Loucy (cell line): ENCODE data around the gene SLC10A7.

ENCODE experiments used
- H2AFZ ChIP-seq: fragments of 200-600 bp; sonication (generic); 2 replicates; pipeline ENCODE4 v1.6.0; 2016; ENCODE audit warnings: antibody characterized with exemption, mild to moderate bottlenecking, low read length, moderate library complexity
- H3F3A ChIP-seq: fragments of 200-600 bp; 2 replicates; pipeline ENCODE4 v1.6.0; 2016; ENCODE audit warnings: antibody characterized with exemption, low read depth, mild to moderate bottlenecking
- H3K27me3 ChIP-seq: fragments of 200-600 bp; sonication (generic); 2 replicates; pipeline ENCODE4 v1.6.1; 2014; ENCODE audit warnings: low read length, mild to moderate bottlenecking; ENCODE audit not compliant: insufficient read depth, poor library complexity, severe bottlenecking
- H3K36me3 ChIP-seq: fragments of 200-600 bp; sonication (generic); 2 replicates; pipeline ENCODE4 v1.6.1; 2016; ENCODE audit warnings: low read length; ENCODE audit not compliant: insufficient read depth
- H3K4me1 ChIP-seq: fragments of 200-600 bp; sonication (generic); 2 replicates; pipeline ENCODE4 v1.5.1; 2014; ENCODE audit warnings: low read length, mild to moderate bottlenecking; ENCODE audit not compliant: insufficient read depth, poor library complexity, severe bottlenecking
- H3K4me2 ChIP-seq: fragments of 200-600 bp; sonication (generic); 2 replicates; pipeline ENCODE4 v1.6.0; 2014; ENCODE audit warnings: antibody characterized with exemption, low read length, low read depth, mild to moderate bottlenecking; ENCODE audit not compliant: poor library complexity, severe bottlenecking
- H3K4me3 ChIP-seq: fragments of 200-600 bp; sonication (generic); 2 replicates; pipeline ENCODE4 v1.5.1; 2014; ENCODE audit warnings: low read length, mild to moderate bottlenecking, mixed read lengths; ENCODE audit not compliant: poor library complexity, severe bottlenecking
- H3K79me2 ChIP-seq: fragments of 200-600 bp; sonication (generic); 2 replicates; pipeline ENCODE4 v1.6.1; 2014; ENCODE audit warnings: low read length; ENCODE audit not compliant: insufficient read depth
- H3K9ac ChIP-seq: fragments of 200-600 bp; sonication (generic); 2 replicates; pipeline ENCODE4 v1.6.0; 2014; ENCODE audit warnings: mild to moderate bottlenecking, low read depth, low read length, moderate library complexity; ENCODE audit not compliant: poor library complexity, severe bottlenecking
- H3K9me2 ChIP-seq: fragments of 200-600 bp; sonication (generic); replicated peaks from 2 replicates; pipeline ENCODE4 v1.6.1; 2016; ENCODE audit warnings: low read depth, low read length, mixed read lengths
- H3K9me3 ChIP-seq: fragments of 200-600 bp; sonication (generic); 2 replicates; pipeline ENCODE4 v1.6.1; 2014; ENCODE audit warnings: mild to moderate bottlenecking, antibody characterized with exemption, low read length, low read depth; ENCODE audit not compliant: insufficient read depth
- H4K20me1 ChIP-seq: fragments of 200-600 bp; sonication (generic); 2 replicates; pipeline ENCODE4 v1.6.0; 2014; ENCODE audit warnings: antibody characterized with exemption, low read length, mild to moderate bottlenecking; ENCODE audit not compliant: insufficient read depth, poor library complexity, severe bottlenecking
- EZH2phosphoT487 ChIP-seq: fragments of 200-600 bp; IDR thresholded peaks from 2 replicates; pipeline ENCODE4 v1.6.1; 2018; ENCODE audit warnings: antibody characterized with exemption, mild to moderate bottlenecking, moderate library complexity, borderline replicate concordance
- TF ChIP-seq, protein P1 (sequence below): fragments of 200-600 bp; sonication (generic); conservative IDR thresholded peaks from 2 replicates; pipeline ENCODE4 v1.5.1; 2014; ENCODE audit warnings: mild to moderate bottlenecking, antibody characterized with exemption, low read length

Gene SLC10A7

DNA sequence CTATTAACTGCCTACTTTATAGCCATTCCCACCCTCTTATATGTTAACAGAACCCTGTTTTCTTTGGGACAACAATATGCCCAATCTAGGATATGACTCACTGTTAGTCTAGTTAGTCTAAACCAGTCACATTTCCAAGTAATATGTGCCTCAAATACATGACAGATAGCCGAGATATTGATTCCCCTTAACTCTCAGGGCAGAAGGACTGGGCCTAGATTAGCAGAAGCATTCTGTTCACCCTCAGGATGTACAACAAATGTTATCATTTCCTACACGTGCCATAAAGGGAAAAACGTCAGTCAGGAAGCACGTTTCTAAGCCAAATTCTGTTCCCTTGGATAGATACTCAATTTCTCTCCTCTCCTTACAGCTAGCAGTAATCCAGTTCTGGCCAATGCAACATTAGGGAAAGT is 114.1 kb downstream of the SLC10A7 start:
- H3F3A ChIP-seq: no peaks in the 10 kb centered on the region
- H3K27me3 ChIP-seq: no peaks in the 10 kb centered on the region
- no peak overlapping the region for H3K4me2 ChIP-seq
- no peak overlapping the region for H3K9ac ChIP-seq
- no peaks in the 10 kb centered on the region for H3K4me1 ChIP-seq
- H3K79me2 ChIP-seq: no peaks in the 10 kb centered on the region
- TF ChIP-seq, protein P1, sequence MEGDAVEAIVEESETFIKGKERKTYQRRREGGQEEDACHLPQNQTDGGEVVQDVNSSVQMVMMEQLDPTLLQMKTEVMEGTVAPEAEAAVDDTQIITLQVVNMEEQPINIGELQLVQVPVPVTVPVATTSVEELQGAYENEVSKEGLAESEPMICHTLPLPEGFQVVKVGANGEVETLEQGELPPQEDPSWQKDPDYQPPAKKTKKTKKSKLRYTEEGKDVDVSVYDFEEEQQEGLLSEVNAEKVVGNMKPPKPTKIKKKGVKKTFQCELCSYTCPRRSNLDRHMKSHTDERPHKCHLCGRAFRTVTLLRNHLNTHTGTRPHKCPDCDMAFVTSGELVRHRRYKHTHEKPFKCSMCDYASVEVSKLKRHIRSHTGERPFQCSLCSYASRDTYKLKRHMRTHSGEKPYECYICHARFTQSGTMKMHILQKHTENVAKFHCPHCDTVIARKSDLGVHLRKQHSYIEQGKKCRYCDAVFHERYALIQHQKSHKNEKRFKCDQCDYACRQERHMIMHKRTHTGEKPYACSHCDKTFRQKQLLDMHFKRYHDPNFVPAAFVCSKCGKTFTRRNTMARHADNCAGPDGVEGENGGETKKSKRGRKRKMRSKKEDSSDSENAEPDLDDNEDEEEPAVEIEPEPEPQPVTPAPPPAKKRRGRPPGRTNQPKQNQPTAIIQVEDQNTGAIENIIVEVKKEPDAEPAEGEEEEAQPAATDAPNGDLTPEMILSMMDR: no peak
- no peak for TF ChIP-seq EZH2phosphoT487
- H2AFZ ChIP-seq: no peak overlapping the region
- H4K20me1 ChIP-seq: no peaks in the 10 kb centered on the region
- H3K9me3 ChIP-seq: no peaks in the 10 kb centered on the region
- H3K36me3 ChIP-seq: no peaks in the 10 kb centered on the region
- H3K4me3 ChIP-seq: no peak overlapping the region
- no peaks in the 10 kb centered on the region for H3K9me2 ChIP-seq

DNA sequence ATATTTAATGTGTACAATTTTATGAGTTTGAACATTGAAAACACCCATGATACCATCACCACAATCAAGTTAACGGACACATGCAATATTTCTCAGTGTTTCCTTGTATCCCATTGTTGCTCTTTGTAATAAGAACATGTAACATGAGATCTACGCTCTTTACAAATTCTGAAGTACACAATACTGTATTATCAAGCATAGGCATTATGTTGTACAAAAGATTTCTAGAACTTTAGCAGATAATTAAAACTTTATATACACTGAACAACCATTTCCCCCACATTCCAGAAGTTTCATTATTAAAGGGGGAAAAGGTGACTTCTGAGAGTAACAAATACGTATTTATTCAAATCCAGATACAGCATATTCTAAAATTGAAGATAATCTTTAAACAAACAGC is 114.5 kb downstream of the SLC10A7 start:
- Histone ChIP-seq H3K9me2 (no peaks in the 10 kb centered on the region), H3K36me3 (no peaks in the 10 kb centered on the region), H3K4me3 (no peak overlapping the region), H3K79me2 (no peaks in the 10 kb centered on the region), H3K4me1 (no peaks in the 10 kb centered on the region), H3K27me3 (no peaks in the 10 kb centered on the region), H3K9ac (no peak overlapping the region), H3K4me2 (no peak overlapping the region), H3F3A (no peaks in the 10 kb centered on the region), H2AFZ (no peak overlapping the region), H4K20me1 (no peaks in the 10 kb centered on the region), H3K9me3 (no peaks in the 10 kb centered on the region)
- TF ChIP-seq EZH2phosphoT487: no peak
- TF ChIP-seq, protein P1: no peak

DNA sequence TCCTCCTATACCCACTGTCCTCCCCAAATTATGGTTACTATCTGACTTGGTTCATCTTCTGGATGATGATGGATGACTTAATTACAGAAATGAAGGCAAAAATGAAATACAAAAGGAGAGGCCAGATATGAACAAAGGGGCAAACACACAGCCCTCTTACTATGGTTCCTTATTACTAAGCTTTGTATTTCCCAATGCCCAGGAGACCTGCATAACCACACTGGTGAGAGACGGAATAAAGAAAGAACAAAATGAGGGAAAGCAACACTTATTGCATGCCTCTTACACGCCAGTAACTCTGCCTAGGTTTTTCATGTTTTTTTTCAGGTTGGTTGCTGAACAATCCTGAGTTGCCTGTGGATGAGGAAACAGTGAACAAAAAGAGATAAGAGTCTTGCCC is 120.5 kb downstream of the SLC10A7 start:
- Histone ChIP-seq H3K4me1 (no peaks in the 10 kb centered on the region), H4K20me1 (no peaks in the 10 kb centered on the region), H3K4me3 (no peak overlapping the region), H2AFZ (no peak overlapping the region), H3K9me2 (no peaks in the 10 kb centered on the region), H3K9ac (no peak overlapping the region), H3K4me2 (no peak overlapping the region), H3K79me2 (no peaks in the 10 kb centered on the region), H3K9me3 (no peaks in the 10 kb centered on the region), H3K36me3 (no peaks in the 10 kb centered on the region), H3K27me3 (no peaks in the 10 kb centered on the region), H3F3A (no peaks in the 10 kb centered on the region)
- TF ChIP-seq, protein P1: no peak
